HUDEP-2 (cell line): ENCODE data around the gene WWC1.
A peak's percentile ranks its signal among the peaks of the same experiment; 100 is the strongest.
"Not testable (repeated sequence)": the region's sequence is repeated elsewhere in the genome, so short reads cannot be mapped to it uniquely, and the experiment has no call there.

Experiments
- DNase-seq, 76 experiments: peaks; one replicate each; lab custom pipeline; 2025; ENCODE audit not compliant: unreplicated experiment in 76 of 76; lab: John Stamatoyannopoulos, UW

WWC1 gene

DNA sequence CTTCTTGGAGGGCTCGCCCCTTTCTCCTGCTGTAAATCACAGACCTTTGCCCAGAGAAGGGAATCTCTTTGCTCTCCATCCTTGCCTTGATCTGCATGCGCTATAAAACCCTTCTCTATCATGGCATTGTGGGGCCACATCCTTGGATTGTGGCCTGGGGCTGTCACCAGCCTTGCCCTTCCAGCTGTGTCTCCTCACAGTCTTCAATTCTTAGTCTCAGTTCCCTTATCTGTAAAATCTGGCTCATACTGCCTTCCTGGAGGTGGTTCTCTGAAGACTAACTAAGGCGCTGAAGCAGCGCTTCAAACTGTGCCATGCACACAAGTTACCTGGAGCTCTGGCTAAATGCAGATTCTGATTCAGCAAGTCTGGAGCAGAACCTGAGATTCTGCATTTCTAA is 141.5 kb downstream of the WWC1 start:
- DNase-seq: no peak

- no peak for DNase-seq
Observed at GRCh38 chr5:168434001-168434400, 142.6 kb downstream of the WWC1 start.

- DNase-seq: no peak
Observed at GRCh38 chr5:168434746-168435321, 143.4 kb downstream of the WWC1 start.

DNA sequence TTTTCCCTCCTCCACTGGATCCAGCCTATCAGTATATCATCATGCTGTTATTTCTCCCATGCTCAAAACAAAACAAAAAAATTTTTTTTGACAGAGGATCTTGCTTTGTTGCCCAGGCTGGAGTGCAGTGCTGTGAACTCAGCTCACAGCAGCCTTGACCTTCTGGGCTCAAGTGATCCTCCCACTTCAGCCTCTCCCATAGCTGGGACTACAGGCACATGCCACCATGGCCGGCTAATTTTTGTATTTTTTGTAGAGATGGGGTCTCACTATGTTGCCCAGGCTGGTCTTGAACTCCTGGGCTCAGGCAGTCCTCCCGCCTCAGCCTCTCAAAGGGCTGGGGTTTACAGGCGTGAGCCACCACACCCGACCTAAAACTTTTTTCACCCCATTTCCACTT is 143.9 kb downstream of the WWC1 start:
- DNase-seq: not testable (repeated sequence)

DNA sequence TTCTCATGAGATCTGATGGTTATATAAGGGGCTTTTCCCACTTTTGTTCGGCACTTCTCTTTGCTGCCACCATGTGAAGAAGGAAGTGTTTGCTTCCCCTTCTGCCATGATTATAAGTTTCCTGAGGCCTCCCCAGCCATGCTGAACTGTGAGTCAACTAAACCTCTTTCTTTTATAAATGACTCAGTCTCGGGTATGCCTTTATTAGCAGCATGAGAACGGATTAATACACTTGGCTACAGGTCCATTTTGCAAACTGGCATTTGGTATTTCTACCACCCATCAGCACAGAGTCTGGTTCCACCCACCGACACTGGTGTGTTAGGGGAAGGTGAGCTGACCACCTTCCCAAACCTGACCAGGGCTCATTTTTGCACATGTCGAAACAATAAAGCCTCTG is 146.9 kb downstream of the WWC1 start:
- DNase-seq: no peak

- no peak for DNase-seq
Observed at GRCh38 chr5:168443533-168443932, 152.1 kb downstream of the WWC1 start.

DNA sequence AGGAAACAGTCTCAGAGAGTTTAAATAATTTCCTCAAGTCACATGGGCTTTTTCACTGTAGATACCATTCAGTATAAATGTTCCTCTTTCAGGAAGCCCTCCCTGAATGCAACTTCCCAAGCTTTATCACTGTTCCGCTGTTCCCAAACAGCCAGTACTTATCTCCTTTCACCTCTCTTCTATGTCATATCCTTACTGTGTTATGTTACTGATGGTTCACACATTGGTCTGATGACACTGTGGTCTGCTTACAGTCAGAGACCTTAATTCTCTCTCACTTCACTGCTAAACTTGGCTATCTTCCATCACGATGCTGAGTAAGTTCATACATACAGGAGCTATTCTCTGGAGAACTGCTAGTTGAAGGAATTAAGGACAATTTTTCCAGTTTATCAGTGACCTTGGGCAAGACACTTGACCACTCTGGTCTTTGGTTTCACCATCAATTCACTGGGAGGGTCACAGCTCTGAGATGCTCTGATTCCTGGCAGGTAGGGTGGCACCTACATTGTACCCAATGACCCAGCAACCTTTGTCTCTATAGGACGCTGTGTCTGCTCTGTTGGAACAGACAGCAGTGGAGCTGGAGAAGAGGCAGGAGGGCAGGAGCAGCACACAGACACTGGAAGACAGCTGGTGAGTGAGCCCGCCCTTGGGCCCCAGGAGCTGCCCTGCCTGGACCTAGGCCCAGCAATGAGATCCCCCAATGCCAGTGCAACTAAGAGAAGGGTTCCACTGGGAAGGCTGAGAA is 152.7 kb downstream of the WWC1 start:
- no peak for DNase-seq

- peak in 1 of 76 experiments; percentile 4 for DNase-seq
Observed at GRCh38 chr5:168446983-168447619, 155.7 kb downstream of the WWC1 start.

GRCh38 chr5:168447808-168448207 is 156.4 kb downstream of the WWC1 start:
- DNase-seq: no peak

- DNase-seq: no peak
Observed at GRCh38 chr5:168449166-168449565, 157.7 kb downstream of the WWC1 start.

DNA sequence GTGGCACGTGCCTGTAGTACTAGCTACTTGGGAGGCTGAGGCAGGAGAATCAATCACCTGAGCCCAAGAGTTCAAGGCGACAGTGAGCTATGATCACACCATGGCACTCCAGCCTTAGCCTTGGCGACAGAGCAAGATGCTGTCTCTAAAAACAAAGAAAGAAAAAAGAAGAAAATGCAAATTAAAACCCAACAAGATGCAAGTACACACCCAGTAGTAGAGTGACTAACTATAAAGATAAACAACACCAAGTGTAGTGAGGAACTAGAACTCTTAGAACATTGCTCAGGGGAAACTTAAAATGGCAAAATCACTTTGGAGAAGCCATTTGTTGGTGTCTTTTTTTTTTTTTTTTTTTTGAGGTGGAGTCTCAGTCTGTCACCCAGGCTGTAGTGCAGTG is 160.1 kb downstream of the WWC1 start:
- no peak for DNase-seq

- DNase-seq: no peak
Observed at GRCh38 chr5:168455201-168455600, 163.8 kb downstream of the WWC1 start.

DNA sequence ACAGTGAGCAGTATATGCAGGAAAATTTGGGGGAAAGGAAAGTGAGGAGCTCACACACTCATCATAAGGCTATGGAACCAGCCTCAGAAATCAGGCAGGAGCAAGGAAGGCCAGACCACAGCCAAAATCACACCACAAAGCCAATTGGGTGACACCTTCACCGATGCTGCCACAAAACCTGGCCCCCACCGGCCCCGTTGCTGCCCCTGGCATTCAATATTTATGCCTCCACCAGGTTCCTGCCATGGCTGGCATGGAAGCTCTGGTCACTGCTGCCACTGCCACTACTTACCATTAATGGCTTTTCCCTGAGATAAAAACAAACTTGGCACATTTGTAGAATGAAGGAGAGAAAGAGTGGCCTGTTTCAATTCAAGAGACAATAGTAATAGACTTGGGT is 166.1 kb downstream of the WWC1 start:
- no peak for DNase-seq

DNA sequence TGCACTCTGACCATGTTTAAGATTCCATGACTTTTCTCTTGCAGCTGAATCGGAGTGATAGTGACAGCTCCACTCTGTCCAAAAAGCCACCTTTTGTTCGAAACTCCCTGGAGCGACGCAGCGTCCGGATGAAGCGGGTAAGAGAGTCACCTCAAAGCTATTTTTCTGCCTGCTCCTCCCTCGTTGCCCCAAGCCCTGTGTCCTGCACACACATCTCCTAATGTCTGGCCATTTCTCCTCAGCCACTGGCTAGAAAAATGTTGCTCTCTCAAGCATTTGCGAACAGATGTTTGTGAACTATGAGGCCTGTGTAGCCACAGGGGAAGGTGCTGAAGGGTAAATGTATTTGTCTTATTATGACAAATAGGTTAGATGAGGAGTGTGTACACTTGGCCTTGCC is 169.2 kb downstream of the WWC1 start:
- DNase-seq: no peak

GRCh38 chr5:168463081-168463480 is 171.6 kb downstream of the WWC1 start:
- no peak for DNase-seq

GRCh38 chr5:168464214-168464613 is 172.8 kb downstream of the WWC1 start:
- no peak for DNase-seq

DNA sequence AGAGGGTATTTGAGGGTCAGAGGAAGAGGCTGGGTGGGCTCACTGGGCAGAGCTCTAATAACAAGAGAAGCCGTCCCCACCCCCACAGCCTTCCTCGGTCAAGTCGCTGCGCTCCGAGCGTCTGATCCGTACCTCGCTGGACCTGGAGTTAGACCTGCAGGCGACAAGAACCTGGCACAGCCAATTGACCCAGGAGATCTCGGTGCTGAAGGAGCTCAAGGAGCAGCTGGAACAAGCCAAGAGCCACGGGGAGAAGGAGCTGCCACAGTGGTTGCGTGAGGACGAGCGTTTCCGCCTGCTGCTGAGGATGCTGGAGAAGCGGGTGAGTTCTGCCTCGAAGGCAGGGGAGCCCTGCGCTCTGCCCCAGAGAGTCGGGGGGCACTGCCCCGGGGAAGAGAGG is 173.2 kb downstream of the WWC1 start:
- DNase-seq: no peak

GRCh38 chr5:168467755-168468330 is 176.4 kb downstream of the WWC1 start:
- DNase-seq: no peak

GRCh38 chr5:168468836-168469235 is 177.4 kb downstream of the WWC1 start:
- no peak for DNase-seq

- no peak for DNase-seq
Observed at GRCh38 chr5:168469816-168470215, 178.4 kb downstream of the WWC1 start.

DNA sequence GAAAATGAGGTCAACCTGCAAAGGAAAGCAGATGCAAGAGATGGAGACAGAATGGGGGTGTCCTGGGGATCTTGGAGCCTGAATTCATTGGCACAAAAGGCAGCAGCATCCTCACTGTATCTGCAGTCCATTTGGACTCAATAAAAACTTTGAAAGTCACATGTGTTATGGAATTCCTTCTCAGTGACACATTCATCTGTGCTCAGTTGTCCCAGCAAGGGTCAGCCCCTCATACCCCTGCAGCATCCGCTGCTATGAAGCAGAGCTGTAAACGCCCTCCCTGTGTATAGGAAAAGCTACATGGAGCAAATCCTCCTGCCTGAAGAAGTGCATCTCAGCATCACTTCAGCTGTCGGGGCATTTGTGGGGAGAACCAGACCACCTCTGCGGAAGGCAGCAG is 180.3 kb downstream of the WWC1 start:
- DNase-seq: no peak

- no peak for DNase-seq
Observed at GRCh38 chr5:168472329-168472728, 180.9 kb downstream of the WWC1 start.
